Ramos (cell line): ENCODE results near the gene ABCA6.

Experiments
- in situ Hi-C: fragments of 300-500 bp; cut with MboI; formaldehyde crosslinking; loops from one replicate; pipeline ENCODE4 v1.14.3; 2022; ENCODE audit warnings: low sequenced_read_pairs; ENCODE audit not compliant: unreplicated experiment

Gene ABCA6

GRCh38 chr17:69055334-69055733 is 86.4 kb downstream of the ABCA6 start:
- in situ Hi-C loops, result no loop called here

GRCh38 chr17:69050999-69051775 is 90.5 kb downstream of the ABCA6 start:
- in situ Hi-C loops, result no loop called here

- in situ Hi-C loops, result no loop called here
Observed at GRCh38 chr17:69048634-69049033, 93.1 kb downstream of the ABCA6 start.

- in situ Hi-C loops, result no loop called here
Observed at GRCh38 chr17:69047368-69048263, 94.1 kb downstream of the ABCA6 start.

GRCh38 chr17:69046121-69046807 is 95.4 kb downstream of the ABCA6 start:
- in situ Hi-C loops, result no loop called here

GRCh38 chr17:69045646-69046045 is 96.0 kb downstream of the ABCA6 start:
- in situ Hi-C loops, result no loop called here

- in situ Hi-C loops, result no loop called here
Observed at GRCh38 chr17:69044371-69044770, 97.3 kb downstream of the ABCA6 start.

GRCh38 chr17:69043098-69043734 is 98.5 kb downstream of the ABCA6 start:
- in situ Hi-C loops, result no loop called here

- in situ Hi-C loops, result no loop called here
Observed at GRCh38 chr17:69042308-69042707, 99.4 kb downstream of the ABCA6 start.

GRCh38 chr17:69031839-69032238 is 109.9 kb downstream of the ABCA6 start:
- in situ Hi-C loops, result no loop called here

GRCh38 chr17:69030169-69030568 is 111.5 kb downstream of the ABCA6 start:
- in situ Hi-C loops, result no loop called here
